ENCODE results near the gene ZACN. TPM values are rescaled to one million over a fixed set of nuclear protein-coding genes. Genes with fewer than 3 reads are reported as not detected.

Gene ZACN
- total RNA-seq, 1 donor from 2014 or later = not detected

GRCh38 chr17:76121932-76122430 lies 43.0 kb downstream of the ZACN start:
- H3K4me3 ChIP-seq = no peak overlapping the region
- peaks cover 10% of the 10 kb centered on the region for H3K27me3 ChIP-seq
- Mint-ChIP-seq H3K4me1 (peaks cover 40% of the 10 kb centered on the region), H3K27ac (peak overlapping the region; percentile 95), H3K36me3 (no peaks in the 10 kb centered on the region), H3K27me3 (ENCODE audit: insufficient read depth, low read depth) (peaks cover 2% of the 10 kb centered on the region), H3K4me3 (peak overlapping the region; percentile 58), H3K9me3 (no peaks in the 10 kb centered on the region)
- H2AFZ ChIP-seq (replicated peaks) = peak overlapping the region; percentile 3
- H3K9ac ChIP-seq = no peak overlapping the region
- no peaks in the 10 kb centered on the region for H3K36me3 ChIP-seq
- H3F3A ChIP-seq (ENCODE audit: low read depth) = peaks cover 6% of the 10 kb centered on the region
- H3K4me1 ChIP-seq = no peaks in the 10 kb centered on the region
- peak overlapping the region; percentile 52 for H3K4me2 ChIP-seq
- no peaks in the 10 kb centered on the region for H3K79me2 ChIP-seq (ENCODE audit: low read depth)
- DNase-seq (ENCODE audit: low spot score) = no peak
- H4K20me1 ChIP-seq (ENCODE audit: low read depth) = no peaks in the 10 kb centered on the region
- H3K9me3 ChIP-seq (ENCODE audit: low read depth) = no peaks in the 10 kb centered on the region
- no peak overlapping the region for H3K27ac ChIP-seq
- TF ChIP-seq EZH2 (IDR thresholded peaks at IDR 0.05) = no peak
- no peak for TF ChIP-seq CTCF (IDR thresholded peaks at IDR 0.05)
- TF ChIP-seq EZH2phosphoT487 (IDR thresholded peaks at IDR 0.05) = no peak

- Histone ChIP-seq H3K79me2 (ENCODE audit: low read depth) (no peaks in the 10 kb centered on the region), H3K4me3 (no peak overlapping the region), H3K36me3 (no peaks in the 10 kb centered on the region), H3K4me1 (no peaks in the 10 kb centered on the region), H3K9me3 (ENCODE audit: low read depth) (no peaks in the 10 kb centered on the region), H3K27ac (no peak overlapping the region), H3K9ac (no peak overlapping the region), H3K4me2 (no peak overlapping the region), H4K20me1 (ENCODE audit: low read depth) (no peaks in the 10 kb centered on the region), H3K27me3 (peaks cover 10% of the 10 kb centered on the region), H3F3A (ENCODE audit: low read depth) (peaks cover 6% of the 10 kb centered on the region), H2AFZ (replicated peaks) (peak overlapping the region; percentile 3)
- no peak for DNase-seq (ENCODE audit: low spot score)
- no peak for TF ChIP-seq CTCF (IDR thresholded peaks at IDR 0.05)
- TF ChIP-seq EZH2phosphoT487 (IDR thresholded peaks at IDR 0.05) = no peak
- TF ChIP-seq EZH2 (IDR thresholded peaks at IDR 0.05) = no peak
- Mint-ChIP-seq H3K27me3 (ENCODE audit: insufficient read depth, low read depth) (peaks cover 2% of the 10 kb centered on the region), H3K27ac (peak overlapping the region; percentile 95), H3K36me3 (no peaks in the 10 kb centered on the region), H3K4me1 (peaks cover 40% of the 10 kb centered on the region), H3K9me3 (no peaks in the 10 kb centered on the region), H3K4me3 (peak overlapping the region; percentile 58)
Observed at GRCh38 chr17:76122431-76123190, 43.6 kb downstream of the ZACN start.

GRCh38 chr17:76123191-76123499 lies 44.2 kb downstream of the ZACN start:
- no peaks in the 10 kb centered on the region for H3K36me3 Mint-ChIP-seq

More at GRCh38 chr17:76123191-76123499, 44.2 kb downstream of the ZACN start:
- H2AFZ ChIP-seq (replicated peaks) = no peak overlapping the region
- H3K4me2 ChIP-seq = no peak overlapping the region
- DNase-seq (ENCODE audit: low spot score) = no peak
- TF ChIP-seq EZH2phosphoT487 (IDR thresholded peaks at IDR 0.05) = no peak
- TF ChIP-seq CTCF (IDR thresholded peaks at IDR 0.05) = no peak
- no peak for TF ChIP-seq EZH2 (IDR thresholded peaks at IDR 0.05)
- Mint-ChIP-seq H3K27me3 (ENCODE audit: insufficient read depth, low read depth) (peaks cover 2% of the 10 kb centered on the region), H3K27ac (peak overlapping the region; percentile 55), H3K4me1 (peaks cover 40% of the 10 kb centered on the region), H3K9me3 (no peaks in the 10 kb centered on the region), H3K4me3 (no peak overlapping the region)
- H3K27ac ChIP-seq = no peak overlapping the region
- H3F3A ChIP-seq (ENCODE audit: low read depth) = peaks cover 6% of the 10 kb centered on the region
- no peaks in the 10 kb centered on the region for H3K79me2 ChIP-seq (ENCODE audit: low read depth)
- H3K36me3 ChIP-seq = no peaks in the 10 kb centered on the region
- no peak overlapping the region for H3K9ac ChIP-seq
- H4K20me1 ChIP-seq (ENCODE audit: low read depth) = no peaks in the 10 kb centered on the region
- no peaks in the 10 kb centered on the region for H3K4me1 ChIP-seq
- H3K9me3 ChIP-seq (ENCODE audit: low read depth) = no peaks in the 10 kb centered on the region
- H3K4me3 ChIP-seq = no peak overlapping the region
- peaks cover 10% of the 10 kb centered on the region for H3K27me3 ChIP-seq

Measured in neural progenitor cell (in vitro differentiated cells).